H1 (cell line): ENCODE measurements around the gene TOP2B. TPM values are rescaled to one million over a fixed set of nuclear protein-coding genes. Genes with fewer than 3 reads are reported as not detected.

Experiments used
- BACH1 ChIP-seq: IDR thresholded peaks from 2 replicates; pipeline ENCODE4 v1.6.1; 2012; ENCODE audit warnings: low read length, improper control_type of control experiment
- CBX5 ChIP-seq: fragments of 300-800, 300-1000 bp; sonication (generic); IDR thresholded peaks from 2 replicates; pipeline ENCODE4 v1.7.1; 2016; ENCODE audit warnings: antibody characterized with exemption, low read length, low read depth
- CHD7 ChIP-seq: fragments of 300-600 bp; sonication (generic); IDR thresholded peaks from 2 replicates; pipeline ENCODE4 v1.7.1; 2012; ENCODE audit warnings: low read length, moderate library complexity, mild to moderate bottlenecking, inconsistent platforms; ENCODE audit not compliant: insufficient replicate concordance
- CREB1 ChIP-seq: IDR thresholded peaks from 2 replicates; pipeline ENCODE4 v1.6.1; 2012; ENCODE audit warnings: inconsistent platforms
- CTBP2 ChIP-seq: IDR thresholded peaks from 2 replicates; pipeline ENCODE4 v1.7.0; 2011; ENCODE audit warnings: borderline replicate concordance, mild to moderate bottlenecking, moderate library complexity, mixed read lengths, low read length; ENCODE audit not compliant: insufficient read depth, insufficient read length
- HDAC2 ChIP-seq, 2 experiments: fragments of 300-600 bp in 1 of 2; sonication (generic) in 1 of 2; IDR thresholded peaks; 2 replicates each; pipeline ENCODE4 v1.6.1; 2011 to 2012; ENCODE audit warnings: low read depth in 2 of 2, low read length in 2 of 2, mild to moderate bottlenecking in 2 of 2, moderate library complexity in 2 of 2, borderline replicate concordance in 1 of 2, inconsistent platforms in 1 of 2
- POLR2AphosphoS5 ChIP-seq: IDR thresholded peaks from 2 replicates; pipeline ENCODE4 v1.6.1; 2011; ENCODE audit warnings: low read depth, low read length
- RFX5 ChIP-seq: IDR thresholded peaks from 2 replicates; pipeline ENCODE4 v1.6.1; 2011; ENCODE audit warnings: low read depth, low read length, improper control_type of control experiment, borderline replicate concordance
- ZNF274 ChIP-seq: IDR thresholded peaks from 2 replicates; pipeline ENCODE4 v1.7.0; 2012; ENCODE audit warnings: low read length, borderline replicate concordance; ENCODE audit errors: extremely low read depth
- polyA plus RNA-seq, 7 experiments: library from polyadenylated mRNA; depleted of rRNA in 3 of 7; stranded (reverse) in 5 of 7; unstranded in 2 of 7; fragments of >200 nt in 5 of 7; fragments of 200-250 nt in 2 of 7; gene quantifications; 1 replicate in 5 of 7; 2 replicates in 1 of 7; 4 replicates in 1 of 7; pipeline versions ENCODE4 v1.2.1 to v1.2.3, GENCODE V29; 2011 to 2013; ENCODE audit warnings: missing spikeins in 2 of 7, mixed read lengths in 2 of 7
- total RNA-seq: library from RNA; stranded (reverse); fragmentation: NEBNext Ultra II Directional; extraction: Animal tissue kit (Norgen Biotek cat#: 25700); gene quantifications from 2 replicates; pipeline ENCODE4 v1.2.1, GENCODE V29; 2021

TOP2B gene
- total and polyA plus RNA-seq, 2 of the 8 experiments (the other 6 are each of a cell fraction or from before 2014, with no cell fraction given), result 34.9 to 206 TPM

- no peak for TF ChIP-seq CHD7
- no peak for TF ChIP-seq RFX5
- no peak for TF ChIP-seq CREB1
- no peak for TF ChIP-seq CTBP2
- no peak for TF ChIP-seq HDAC2 (IDR thresholded peaks at IDR 0.05; ENCODE audit: borderline replicate concordance in 1 of 2, low read depth in 2 of 2, low read length in 2 of 2)
- no peak for TF ChIP-seq POLR2AphosphoS5
- no peak for TF ChIP-seq CBX5
- TF ChIP-seq BACH1, result no peak
- no peak for TF ChIP-seq ZNF274
Observed at GRCh38 chr3:25648925-25649830, 15.5 kb downstream of the TOP2B start (continued).
